PC-3 (cell line): ENCODE results near the gene EPB41L5. TPM values are rescaled to one million over a fixed set of nuclear protein-coding genes. Genes with fewer than 3 reads are reported as not detected.

Experiments used
- ATAC-seq: fragments of 200-7000 bp; cut with Tn5 transposase; 2 replicates; pipeline ENCODE4 v1.9.1; 2020; ENCODE audit warnings: mild to moderate bottlenecking, moderate library complexity
- BruUV-seq: library from RNA; stranded (reverse); fragments of 400-500 nt; replicated peaks from 2 replicates; lab custom pipeline; 2021; lab: Mats Ljungman, UMichigan
- CTCF ChIA-PET: fragments of 300-600 bp; sonication (Branson Sonifier 250); formaldehyde crosslinking; loops from one replicate; lab custom pipeline; 2022; ENCODE audit warnings: antibody characterized with exemption; lab: Charles Lee
- POLR2A ChIA-PET: fragments of 300-600 bp; sonication (Branson Sonifier 250); formaldehyde crosslinking; loops from one replicate; lab custom pipeline; 2022; ENCODE audit warnings: antibody characterized with exemption; ENCODE audit not compliant: unreplicated experiment; lab: Charles Lee
- DNase-seq: peaks from one replicate; pipeline ENCODE4 v3.0.0-alpha.2; 2015
- H2AFZ ChIP-seq: fragments of 300-600 bp; sonication (generic); 2 replicates; pipeline ENCODE4 v1.6.0; 2016; ENCODE audit warnings: antibody characterized with exemption, low read length
- H3F3A ChIP-seq: fragments of 300-600 bp; sonication (generic); one replicate; pipeline ENCODE4 v1.6.0; 2017; ENCODE audit warnings: antibody characterized with exemption, low read length, control low read depth, mild to moderate bottlenecking; ENCODE audit not compliant: unreplicated experiment
- H3K27ac ChIP-seq: fragments of 300-600 bp; sonication (generic); 2 replicates; pipeline ENCODE4 v1.5.1; 2016; ENCODE audit warnings: mild to moderate bottlenecking, low read length
- H3K27me3 ChIP-seq: fragments of 300-600 bp; sonication (generic); 2 replicates; pipeline ENCODE4 v1.6.1; 2016; ENCODE audit warnings: low read length, mixed read lengths
- H3K36me3 ChIP-seq: fragments of 300-600 bp; sonication (generic); 2 replicates; pipeline ENCODE4 v1.6.1; 2016; ENCODE audit warnings: low read depth, mixed run types, low read length, mixed read lengths
- H3K4me1 ChIP-seq: fragments of 300-600 bp; sonication (generic); 2 replicates; pipeline ENCODE4 v1.5.1; 2016; ENCODE audit warnings: low read length; ENCODE audit not compliant: insufficient read depth
- H3K4me2 ChIP-seq: fragments of 300-600 bp; sonication (generic); 2 replicates; pipeline ENCODE4 v1.6.0; 2016; ENCODE audit warnings: low read length
- H3K4me3 ChIP-seq: fragments of 300-600 bp; sonication (generic); 2 replicates; pipeline ENCODE4 v1.5.1; 2016; ENCODE audit warnings: mild to moderate bottlenecking, low read length, mixed read lengths
- H3K79me2 ChIP-seq: fragments of 300-600 bp; sonication (generic); 2 replicates; pipeline ENCODE4 v1.6.1; 2017; ENCODE audit warnings: low read length, mixed read lengths
- H3K9ac ChIP-seq: fragments of 300-600 bp; sonication (generic); 2 replicates; pipeline ENCODE4 v1.6.0; 2016; ENCODE audit warnings: mild to moderate bottlenecking, low read length
- H3K9me2 ChIP-seq: fragments of 300-600 bp; sonication (generic); replicated peaks from 2 replicates; pipeline ENCODE4 v1.6.1; 2016; ENCODE audit warnings: mixed run types, low read length, mixed read lengths
- H3K9me3 ChIP-seq: fragments of 300-600 bp; sonication (generic); 2 replicates; pipeline ENCODE4 v1.6.1; 2016; ENCODE audit warnings: low read length, mixed read lengths
- H4K20me1 ChIP-seq: fragments of 300-600 bp; sonication (generic); 2 replicates; pipeline ENCODE4 v1.6.1; 2016; ENCODE audit warnings: low read length, mixed read lengths
- EZH2 ChIP-seq: fragments of 300-600 bp; sonication (generic); IDR thresholded peaks from one replicate; pipeline ENCODE4 v1.6.1; 2017; ENCODE audit warnings: antibody characterized with exemption, mild to moderate bottlenecking, low read length; ENCODE audit not compliant: unreplicated experiment
- EZH2phosphoT487 ChIP-seq: fragments of 300-600 bp; sonication (generic); IDR thresholded peaks from 2 replicates; pipeline ENCODE4 v1.6.1; 2018; ENCODE audit warnings: mild to moderate bottlenecking, antibody characterized with exemption, low read length, borderline replicate concordance
- intact Hi-C: fragments of 100-400 bp; cut with micrococcal nuclease; formaldehyde crosslinking; loops from 2 replicates; pipeline ENCODE4 v1.9.0; 2023
- total RNA-seq: library from RNA; depleted of rRNA; stranded (reverse); fragments of >200 nt; gene quantifications from 2 replicates; pipeline ENCODE4 v1.2.3, GENCODE V29; 2014
- TF ChIP-seq, protein P1 (sequence below): fragments of 300-600 bp; sonication (generic); conservative IDR thresholded peaks from 2 replicates; pipeline ENCODE4 v1.5.1; 2017; ENCODE audit warnings: antibody characterized with exemption, low read depth, mild to moderate bottlenecking, low read length

EPB41L5 gene
- total RNA-seq, 1 experiment from 2014 or later = 11.7 TPM

DNA sequence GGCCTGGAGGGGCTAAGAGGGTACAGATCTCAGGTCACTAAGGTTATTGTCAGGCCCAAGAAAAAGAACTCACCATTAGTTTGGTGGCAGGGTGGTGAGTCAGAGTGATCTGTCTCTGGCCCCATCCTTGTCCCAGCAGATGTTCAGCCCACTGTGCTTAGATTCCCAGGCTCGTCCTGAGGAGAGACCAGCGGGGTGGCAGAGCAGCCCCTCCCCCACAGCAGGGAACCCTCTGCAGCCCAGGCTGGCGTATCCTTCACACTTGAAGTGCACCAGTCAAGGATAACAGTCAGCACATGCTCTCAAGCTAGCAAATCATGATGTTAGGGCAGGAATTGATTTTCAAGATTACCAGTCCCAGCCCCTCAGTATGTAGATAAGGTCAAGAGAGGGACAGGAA is 167.2 kb downstream of the EPB41L5 start:
- Histone ChIP-seq H3K9ac (no peak overlapping the region), H3K4me1 (no peaks in the 10 kb centered on the region), H3K79me2 (no peaks in the 10 kb centered on the region), H3K36me3 (no peaks in the 10 kb centered on the region), H3K9me3 (no peaks in the 10 kb centered on the region), H3K9me2 (no peaks in the 10 kb centered on the region), H3K4me3 (no peak overlapping the region), H3K4me2 (no peak overlapping the region), H3K27ac (no peak overlapping the region), H3F3A (no peaks in the 10 kb centered on the region), H4K20me1 (no peaks in the 10 kb centered on the region), H2AFZ (no peak overlapping the region), H3K27me3 (no peaks in the 10 kb centered on the region)
- DNase-seq (no peak), ATAC-seq (no peak)
- no peak for TF ChIP-seq EZH2
- TF ChIP-seq, protein P1, sequence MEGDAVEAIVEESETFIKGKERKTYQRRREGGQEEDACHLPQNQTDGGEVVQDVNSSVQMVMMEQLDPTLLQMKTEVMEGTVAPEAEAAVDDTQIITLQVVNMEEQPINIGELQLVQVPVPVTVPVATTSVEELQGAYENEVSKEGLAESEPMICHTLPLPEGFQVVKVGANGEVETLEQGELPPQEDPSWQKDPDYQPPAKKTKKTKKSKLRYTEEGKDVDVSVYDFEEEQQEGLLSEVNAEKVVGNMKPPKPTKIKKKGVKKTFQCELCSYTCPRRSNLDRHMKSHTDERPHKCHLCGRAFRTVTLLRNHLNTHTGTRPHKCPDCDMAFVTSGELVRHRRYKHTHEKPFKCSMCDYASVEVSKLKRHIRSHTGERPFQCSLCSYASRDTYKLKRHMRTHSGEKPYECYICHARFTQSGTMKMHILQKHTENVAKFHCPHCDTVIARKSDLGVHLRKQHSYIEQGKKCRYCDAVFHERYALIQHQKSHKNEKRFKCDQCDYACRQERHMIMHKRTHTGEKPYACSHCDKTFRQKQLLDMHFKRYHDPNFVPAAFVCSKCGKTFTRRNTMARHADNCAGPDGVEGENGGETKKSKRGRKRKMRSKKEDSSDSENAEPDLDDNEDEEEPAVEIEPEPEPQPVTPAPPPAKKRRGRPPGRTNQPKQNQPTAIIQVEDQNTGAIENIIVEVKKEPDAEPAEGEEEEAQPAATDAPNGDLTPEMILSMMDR = no peak
- no peak for TF ChIP-seq EZH2phosphoT487
- CTCF ChIA-PET = no interaction called here
- BruUV-seq = no TSS peak
- intact Hi-C loops = no loop called here
- POLR2A ChIA-PET = no interaction called here

DNA sequence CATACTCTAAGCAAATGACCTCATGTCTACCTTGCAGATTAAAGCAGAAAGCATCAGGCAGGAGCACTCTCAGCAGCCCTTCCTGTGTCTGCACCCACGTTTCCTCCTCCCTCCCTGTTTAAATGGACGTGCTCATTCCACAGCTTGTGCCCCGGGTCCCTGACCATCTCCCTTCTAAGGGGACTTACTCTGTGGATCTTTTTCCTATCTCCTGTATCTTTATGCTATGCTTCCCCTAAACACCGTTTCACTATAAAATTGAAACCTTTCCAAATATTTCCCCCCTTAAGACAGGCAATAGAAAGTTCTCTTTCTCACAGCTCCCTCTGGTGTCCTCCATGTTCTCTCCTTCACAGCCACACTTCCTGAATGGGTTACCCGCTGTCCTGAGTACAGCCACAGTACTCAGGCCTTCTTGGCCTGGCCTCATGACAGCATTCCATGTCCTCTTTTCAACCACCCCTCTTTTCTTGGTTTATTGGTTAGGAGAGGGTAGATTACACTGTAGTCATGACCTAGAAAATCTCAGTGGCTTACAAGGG is 169.2 kb downstream of the EPB41L5 start:
- Histone ChIP-seq H3K9me3 (no peaks in the 10 kb centered on the region), H3F3A (no peaks in the 10 kb centered on the region), H3K36me3 (no peaks in the 10 kb centered on the region), H3K9ac (no peak overlapping the region), H3K4me1 (no peaks in the 10 kb centered on the region), H3K27ac (no peak overlapping the region), H3K79me2 (no peaks in the 10 kb centered on the region), H4K20me1 (no peaks in the 10 kb centered on the region), H3K9me2 (no peaks in the 10 kb centered on the region), H3K4me3 (no peak overlapping the region), H2AFZ (no peak overlapping the region), H3K4me2 (no peak overlapping the region), H3K27me3 (no peaks in the 10 kb centered on the region)
- intact Hi-C loops = no loop called here
- ChIA-PET CTCF (no interaction called here), POLR2A (no interaction called here)
- DNase-seq = no peak
- TF ChIP-seq, protein P1 = no peak
- no peak for TF ChIP-seq EZH2phosphoT487
- no peak for TF ChIP-seq EZH2
- no TSS peak for BruUV-seq
- ATAC-seq = no peak

DNA sequence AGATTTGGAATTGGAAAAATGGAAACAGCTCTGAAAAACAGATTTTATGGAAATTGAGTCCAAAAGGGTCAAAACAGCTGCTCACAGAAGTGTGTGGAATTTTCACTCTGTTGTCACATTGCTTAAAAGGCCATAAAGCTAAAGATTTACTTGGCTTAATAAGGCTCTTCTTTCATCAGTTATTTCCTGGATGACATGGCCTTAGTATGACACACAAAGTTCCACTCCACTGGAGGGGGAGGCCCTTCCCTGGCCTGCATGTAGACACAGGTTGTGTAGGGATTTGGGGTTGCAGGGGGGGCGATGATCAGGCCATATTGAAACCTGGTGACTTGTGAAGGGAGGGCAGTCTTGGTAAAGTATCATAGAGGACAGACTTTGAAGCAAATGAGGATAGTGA is 176.3 kb downstream of the EPB41L5 start:
- Histone ChIP-seq H2AFZ (no peak overlapping the region), H3K4me3 (no peak overlapping the region), H3K27me3 (no peaks in the 10 kb centered on the region), H4K20me1 (no peaks in the 10 kb centered on the region), H3F3A (no peaks in the 10 kb centered on the region), H3K9ac (no peak overlapping the region), H3K79me2 (no peaks in the 10 kb centered on the region), H3K27ac (no peak overlapping the region), H3K9me2 (no peaks in the 10 kb centered on the region), H3K4me1 (no peaks in the 10 kb centered on the region), H3K36me3 (no peaks in the 10 kb centered on the region), H3K9me3 (no peaks in the 10 kb centered on the region), H3K4me2 (no peak overlapping the region)
- ChIA-PET POLR2A (no interaction called here), CTCF (no interaction called here)
- TF ChIP-seq EZH2phosphoT487 = no peak
- TF ChIP-seq, protein P1 = no peak
- DNase-seq = no peak
- ATAC-seq = no peak
- BruUV-seq = no TSS peak
- intact Hi-C loops = no loop called here
